SK-N-SH (cell line): ENCODE measurements around the gene EXPH5. TPM values are rescaled to one million over a fixed set of nuclear protein-coding genes. Genes with fewer than 3 reads are reported as not detected.
"Not testable (repeated sequence)": the region's sequence is repeated elsewhere in the genome, so short reads cannot be mapped to it uniquely, and the experiment has no call there.

Source experiments
- CTCF ChIA-PET: fragments of 300-600, 350-600 bp; formaldehyde crosslinking; extraction: SDS; loops from one replicate; lab custom pipeline; 2021; lab: Yijun Ruan, JAX
- POLR2A ChIA-PET: fragments of 350-600 bp; sonication (Branson Sonifier 250); formaldehyde crosslinking; extraction: SDS; loops from one replicate; lab custom pipeline; 2020; ENCODE audit warnings: antibody characterized with exemption, inconsistent platforms; lab: Yijun Ruan, JAX
- DNase-seq: peaks from one replicate; pipeline ENCODE4 v3.0.0; 2012
- H2AFZ ChIP-seq: fragments of 200-600 bp; sonication (generic); 2 replicates; pipeline ENCODE4 v1.8.1; 2016; ENCODE audit warnings: antibody characterized with exemption, mild to moderate bottlenecking, low read depth
- H3F3A ChIP-seq: fragments of 200-600 bp; sonication (generic); replicated peaks from 2 replicates; pipeline ENCODE3; 2016; ENCODE audit warnings: antibody characterized with exemption, mild to moderate bottlenecking; ENCODE audit not compliant: insufficient read depth
- H3K27ac ChIP-seq, 2 experiments: fragments of 200-500 bp in 1 of 2; fragments of 200-600 bp in 1 of 2; sonication (Bioruptor generic) in 1 of 2; sonication (generic), shearing (Covaris generic) in 1 of 2; 2 replicates each; pipeline versions ENCODE4 v1.5.1 to v1.6.1; 2014 to 2016; ENCODE audit warnings: low read depth in 2 of 2, inconsistent platforms in 1 of 2, low read length in 1 of 2, mild to moderate bottlenecking in 1 of 2, mixed read lengths in 1 of 2
- H3K27me3 ChIP-seq: fragments of 200-600 bp; sonication (generic), shearing (Covaris generic); 2 replicates; pipeline ENCODE4 v1.6.1; 2016; ENCODE audit warnings: mixed run types; ENCODE audit not compliant: insufficient read depth
- H3K36me3 ChIP-seq, 2 experiments: fragments of 200-500 bp in 1 of 2; fragments of 200-600 bp in 1 of 2; sonication (Bioruptor generic) in 1 of 2; sonication (generic) in 1 of 2; replicated peaks in 1 of 2; 2 replicates each; pipeline versions ENCODE3 to v1.5.1; 2014 to 2016; ENCODE audit warnings: low read length in 1 of 2, mild to moderate bottlenecking in 1 of 2; ENCODE audit not compliant: insufficient read depth in 2 of 2, control insufficient read depth in 1 of 2
- H3K4me1 ChIP-seq, 2 experiments: fragments of 200-500 bp in 1 of 2; fragments of 200-600 bp in 1 of 2; sonication (Bioruptor generic) in 1 of 2; sonication (generic), shearing (Covaris generic) in 1 of 2; 2 replicates each; pipeline versions ENCODE4 v1.5.1 to v1.6.1; 2014 to 2016; ENCODE audit warnings: low read depth in 1 of 2, low read length in 1 of 2, mixed run types in 1 of 2; ENCODE audit not compliant: insufficient read depth in 2 of 2, control insufficient read depth in 1 of 2
- H3K4me2 ChIP-seq: fragments of 200-600 bp; sonication (generic), shearing (Covaris generic); 2 replicates; pipeline ENCODE4 v1.6.1; 2017; ENCODE audit warnings: mixed run types
- H3K4me3 ChIP-seq, 2 experiments: fragments of 200-500 bp in 1 of 2; fragments of 200-600 bp in 1 of 2; sonication (Bioruptor generic) in 1 of 2; sonication (generic), shearing (Covaris generic) in 1 of 2; 2 replicates each; pipeline versions ENCODE4 v1.5.1 to v1.8.1; 2014 to 2016; ENCODE audit warnings: low read depth in 2 of 2, inconsistent platforms in 1 of 2, low read length in 1 of 2, mild to moderate bottlenecking in 1 of 2, mixed read lengths in 1 of 2, moderate library complexity in 1 of 2
- H3K79me2 ChIP-seq: fragments of 200-600 bp; sonication (generic); 2 replicates; pipeline ENCODE4 v1.8.1; 2017; ENCODE audit warnings: mild to moderate bottlenecking; ENCODE audit not compliant: insufficient read depth
- H3K9ac ChIP-seq: fragments of 200-600 bp; sonication (generic); 2 replicates; pipeline ENCODE4 v1.6.1; 2017; ENCODE audit warnings: mixed run types
- H3K9me2 ChIP-seq: fragments of 200-600 bp; sonication (generic); 2 replicates; pipeline ENCODE4 v1.6.1; 2017; ENCODE audit warnings: mixed run types
- H3K9me3 ChIP-seq: fragments of 200-600 bp; sonication (generic); 2 replicates; pipeline ENCODE4 v1.6.1; 2017; ENCODE audit warnings: mixed run types, mild to moderate bottlenecking, moderate library complexity
- H4K20me1 ChIP-seq: fragments of 200-600 bp; sonication (generic); 2 replicates; pipeline ENCODE4 v1.6.1; 2017; ENCODE audit warnings: mild to moderate bottlenecking, mixed run types; ENCODE audit not compliant: insufficient read depth
- ELF1 ChIP-seq: IDR thresholded peaks from 2 replicates; pipeline ENCODE4 v1.4.0; 2012
- EP300 ChIP-seq, 2 experiments: IDR thresholded peaks; 2 replicates each; pipeline versions ENCODE4 v1.4.0 to v1.6.1; 2012; ENCODE audit warnings: borderline replicate concordance in 1 of 2, low read depth in 1 of 2, low read length in 1 of 2
- EZH2phosphoT487 ChIP-seq: fragments of 200-600 bp; sonication (generic); IDR thresholded peaks from 2 replicates; pipeline ENCODE4 v1.6.1; 2017; ENCODE audit warnings: low read depth, mixed run types, mild to moderate bottlenecking, antibody characterized with exemption, moderate library complexity, borderline replicate concordance
- FOSL2 ChIP-seq: IDR thresholded peaks from 2 replicates; pipeline ENCODE4 v1.4.0; 2012; ENCODE audit warnings: low read depth, mild to moderate bottlenecking, moderate library complexity, borderline replicate concordance
- GATA2 ChIP-seq: sonication (generic); formaldehyde crosslinking; IDR thresholded peaks from 2 replicates; pipeline ENCODE4 v1.5.0; 2020; ENCODE audit warnings: mild to moderate bottlenecking, missing genetic modification reagents
- IRF3 ChIP-seq: fragments of 150-350 bp; IDR thresholded peaks from 2 replicates; pipeline ENCODE4 v1.6.1; 2016; ENCODE audit warnings: mild to moderate bottlenecking, low read depth, low read length
- JUND ChIP-seq: IDR thresholded peaks from 2 replicates; pipeline ENCODE4 v1.4.0; 2012
- MEF2A ChIP-seq: IDR thresholded peaks from 2 replicates; pipeline ENCODE4 v1.4.0; 2012; ENCODE audit warnings: low read depth, borderline replicate concordance
- RFX5 ChIP-seq: IDR thresholded peaks from 2 replicates; pipeline ENCODE4 v1.6.1; 2012; ENCODE audit warnings: mild to moderate bottlenecking, improper control_type of control experiment, low read length
- RXRA ChIP-seq: IDR thresholded peaks from 2 replicates; pipeline ENCODE4 v1.4.0; 2012; ENCODE audit warnings: low read depth, mild to moderate bottlenecking, borderline replicate concordance
- SIN3A ChIP-seq: IDR thresholded peaks from 2 replicates; pipeline ENCODE4 v1.6.1; 2012; ENCODE audit warnings: low read depth, mild to moderate bottlenecking, low read length, moderate library complexity, borderline replicate concordance
- TAF1 ChIP-seq: IDR thresholded peaks from 2 replicates; pipeline ENCODE4 v1.6.1; 2012; ENCODE audit warnings: low read depth, mild to moderate bottlenecking, low read length, moderate library complexity, borderline replicate concordance
- TCF12 ChIP-seq: IDR thresholded peaks from 2 replicates; pipeline ENCODE4 v1.4.0; 2012
- TEAD4 ChIP-seq: IDR thresholded peaks from 2 replicates; pipeline ENCODE4 v1.4.0; 2012; ENCODE audit warnings: mild to moderate bottlenecking, borderline replicate concordance; ENCODE audit not compliant: insufficient read depth
- USF1 ChIP-seq: IDR thresholded peaks from 2 replicates; pipeline ENCODE4 v1.4.0; 2012; ENCODE audit warnings: low read depth, borderline replicate concordance
- WGBS: methylation state at CpG from one replicate; pipeline ENCODE4 v1.1.6; 2017; ENCODE audit warnings: low lambda C conversion rate; 5-methylcytosine and 5-hydroxymethylcytosine counted together
- polyA plus RNA-seq, 3 experiments: library from polyadenylated mRNA; depleted of rRNA; stranded (reverse); fragments of >200 nt; gene quantifications; 2 replicates each; pipeline ENCODE4 v1.2.3, GENCODE V29; 2012
- TF ChIP-seq, protein P1 (sequence below): fragments of 200-600 bp; sonication (generic); IDR thresholded peaks from 2 replicates; pipeline ENCODE4 v1.6.1; 2017; ENCODE audit warnings: antibody characterized with exemption, mild to moderate bottlenecking, moderate library complexity

EXPH5 gene
- polyA plus RNA-seq, 1 of the 3 experiments (the other 2 are of a cell fraction): 0.05 TPM

GRCh38 chr11:108602818-108603217, 9.2 kb upstream of the EXPH5 start:
- H3K27me3 ChIP-seq, H3K79me2 ChIP-seq, DNase-seq, H3K4me2 ChIP-seq, H3K27ac ChIP-seq, POLR2A ChIA-PET, H3K9me2 ChIP-seq, H4K20me1 ChIP-seq, H3K36me3 ChIP-seq, H3K9me3 ChIP-seq, H3K4me1 ChIP-seq, H3K9ac ChIP-seq, H3F3A ChIP-seq, H3K4me3 ChIP-seq, CTCF ChIA-PET: not testable (repeated sequence)
- TF ChIP-seq, protein P1, sequence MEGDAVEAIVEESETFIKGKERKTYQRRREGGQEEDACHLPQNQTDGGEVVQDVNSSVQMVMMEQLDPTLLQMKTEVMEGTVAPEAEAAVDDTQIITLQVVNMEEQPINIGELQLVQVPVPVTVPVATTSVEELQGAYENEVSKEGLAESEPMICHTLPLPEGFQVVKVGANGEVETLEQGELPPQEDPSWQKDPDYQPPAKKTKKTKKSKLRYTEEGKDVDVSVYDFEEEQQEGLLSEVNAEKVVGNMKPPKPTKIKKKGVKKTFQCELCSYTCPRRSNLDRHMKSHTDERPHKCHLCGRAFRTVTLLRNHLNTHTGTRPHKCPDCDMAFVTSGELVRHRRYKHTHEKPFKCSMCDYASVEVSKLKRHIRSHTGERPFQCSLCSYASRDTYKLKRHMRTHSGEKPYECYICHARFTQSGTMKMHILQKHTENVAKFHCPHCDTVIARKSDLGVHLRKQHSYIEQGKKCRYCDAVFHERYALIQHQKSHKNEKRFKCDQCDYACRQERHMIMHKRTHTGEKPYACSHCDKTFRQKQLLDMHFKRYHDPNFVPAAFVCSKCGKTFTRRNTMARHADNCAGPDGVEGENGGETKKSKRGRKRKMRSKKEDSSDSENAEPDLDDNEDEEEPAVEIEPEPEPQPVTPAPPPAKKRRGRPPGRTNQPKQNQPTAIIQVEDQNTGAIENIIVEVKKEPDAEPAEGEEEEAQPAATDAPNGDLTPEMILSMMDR: peak; percentile 9; the same call in 1 of the 2 replicates
- 0 out of 2 replicates have a peak overlapping the region, but pooled peaks have one; percentile 18 for H2AFZ ChIP-seq
- WGBS: 69% methylated on average over 5 of the region's 5 CpGs

GRCh38 chr11:108601150-108601549, 7.6 kb upstream of the EXPH5 start:
- Histone ChIP-seq H3K9me2 (no peaks in the 10 kb centered on the region), H2AFZ (no peak overlapping the region), H3K79me2 (no peaks in the 10 kb centered on the region), H3K9ac (no peak overlapping the region), H3K27ac (no peak overlapping the region), H3K4me2 (no peak overlapping the region), H4K20me1 (no peaks in the 10 kb centered on the region), H3F3A (no peaks in the 10 kb centered on the region), H3K36me3 (no peaks in the 10 kb centered on the region), H3K9me3 (no peaks in the 10 kb centered on the region), H3K27me3 (no peaks in the 10 kb centered on the region), H3K4me1 (no peaks in the 10 kb centered on the region), H3K4me3 (no peak overlapping the region)
- no peak for DNase-seq
- TF ChIP-seq USF1: 0 out of 2 replicates have a peak, but pooled peaks have one; percentile 21
- no peak for TF ChIP-seq JUND
- no peak for TF ChIP-seq FOSL2
- TF ChIP-seq TAF1: no peak
- CTCF ChIA-PET: no interaction called here
- POLR2A ChIA-PET: no interaction called here
- 39% methylated on average over 1 of the region's 1 CpG for WGBS

DNA sequence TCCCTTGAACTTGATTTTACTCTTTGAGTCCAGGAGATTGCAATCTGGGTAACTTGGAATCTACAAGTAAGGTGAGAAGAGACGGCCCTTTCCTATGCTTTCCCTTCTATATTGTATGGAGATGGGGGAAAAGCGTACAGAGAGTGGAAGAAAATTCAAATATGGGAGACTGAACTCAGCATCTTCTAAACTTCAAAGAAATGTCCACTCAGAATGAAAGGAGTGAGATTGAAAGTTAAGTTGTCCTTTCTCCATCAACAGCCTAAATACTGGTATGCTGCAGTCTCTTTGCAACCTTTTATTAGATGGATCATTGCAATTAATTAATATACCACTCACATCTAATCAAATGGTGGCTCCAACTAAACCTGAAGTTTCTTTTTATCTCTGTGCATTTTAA, 6.4 kb upstream of the EXPH5 start:
- Histone ChIP-seq H3K27me3 (peaks cover 7% of the 10 kb centered on the region; the same call in 1 of the 2 replicates), H3K79me2 (no peaks in the 10 kb centered on the region), H3K9ac (no peak overlapping the region), H3F3A (no peaks in the 10 kb centered on the region), H3K9me2 (no peaks in the 10 kb centered on the region), H3K27ac (no peak overlapping the region), H3K4me1 (no peaks in the 10 kb centered on the region), H3K36me3 (no peaks in the 10 kb centered on the region), H3K4me3 (no peak overlapping the region), H2AFZ (no peak overlapping the region), H4K20me1 (no peaks in the 10 kb centered on the region), H3K9me3 (no peaks in the 10 kb centered on the region), H3K4me2 (no peak overlapping the region)
- POLR2A ChIA-PET: no interaction called here
- CTCF ChIA-PET: no interaction called here
- WGBS: 87% methylated on average over 2 of the region's 2 CpGs
- no peak for DNase-seq
- TF ChIP-seq EZH2phosphoT487 (no peak), FOSL2 (no peak), RXRA (no peak), GATA2 (no peak), IRF3 (no peak), ELF1 (no peak), SIN3A (no peak), TCF12 (no peak), MEF2A (no peak), JUND (no peak), TEAD4 (no peak), EP300 (IDR thresholded peaks at IDR 0.05; ENCODE audit: borderline replicate concordance in 1 of 2, low read depth in 1 of 2, low read length in 1 of 2) (no peak), RFX5 (no peak)
